Islet of Langerhans (tissue), 1 donor: Measurements from ENCODE around the gene RNF207.

Experiments
- FAIRE-seq: peaks from one replicate; lab custom pipeline; 2011; peaks lifted over from hg19 to GRCh38; lab: Jason Lieb, UNC

The RNF207 gene

DNA sequence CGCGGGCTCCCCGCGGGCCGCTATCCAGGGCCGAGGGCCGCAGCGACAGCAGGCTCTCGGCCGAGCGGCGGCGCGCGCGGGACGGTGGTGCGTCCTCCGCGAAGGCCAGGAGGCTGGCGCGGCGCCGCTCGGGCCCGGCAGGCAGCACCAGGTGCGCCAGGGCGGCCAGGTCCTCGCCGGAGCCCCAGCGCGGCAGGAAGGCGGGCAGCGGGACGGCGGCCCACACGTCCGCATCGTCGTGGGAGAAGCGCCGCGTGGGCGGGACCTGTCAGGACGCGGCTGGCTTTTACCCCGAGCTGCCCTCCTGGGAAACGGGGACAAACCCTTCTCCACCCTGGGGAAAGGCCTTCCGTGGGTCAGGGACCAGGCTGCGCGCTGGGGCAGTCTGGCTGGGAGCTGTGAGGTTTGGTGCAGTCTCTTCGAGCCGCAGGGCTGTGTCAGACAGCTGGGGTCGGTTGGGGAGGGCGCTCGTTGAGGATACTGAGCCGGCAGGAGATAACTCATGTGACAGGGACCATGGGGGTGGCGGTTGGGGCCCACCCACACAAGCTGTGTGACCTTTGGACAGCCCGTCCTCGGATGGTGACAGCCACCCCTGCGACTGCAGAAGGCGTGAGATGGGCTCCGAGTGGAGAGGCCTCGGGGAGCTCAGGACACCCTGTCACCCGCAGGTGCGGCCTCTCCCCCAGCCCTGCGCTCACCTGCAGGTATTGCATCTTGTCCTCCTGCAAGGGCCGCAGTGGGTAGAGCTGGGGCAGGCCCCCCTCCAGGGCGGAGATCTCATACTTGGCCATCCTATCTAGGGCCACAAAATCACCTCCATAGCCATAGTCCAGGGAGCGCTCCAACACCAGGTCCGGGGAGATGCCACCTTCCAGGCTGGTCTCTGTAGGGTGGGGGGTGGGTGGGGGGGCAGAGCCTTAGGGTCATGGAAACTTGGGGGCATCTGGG, 44.1 kb downstream of the RNF207 start:
- no peak for FAIRE-seq

DNA sequence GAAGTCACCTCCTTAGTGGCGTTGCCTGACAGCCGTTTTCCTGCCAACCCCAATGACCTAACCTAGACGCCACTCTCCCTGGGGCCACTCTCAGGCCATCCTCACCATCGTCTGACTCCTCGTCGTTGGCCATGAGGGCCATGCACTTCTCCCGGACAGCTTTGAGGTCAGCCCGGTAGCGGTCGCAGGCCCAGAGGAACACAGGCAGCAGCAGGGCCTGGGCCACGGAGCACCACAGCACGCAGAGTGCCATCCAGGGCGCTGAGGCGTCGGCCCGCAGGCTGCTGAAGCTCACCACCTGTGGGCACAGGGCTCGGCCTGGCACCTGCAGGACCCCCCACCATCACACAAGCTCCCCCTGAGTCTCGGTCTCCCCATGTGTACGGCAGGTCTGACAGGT, 45.3 kb downstream of the RNF207 start:
- FAIRE-seq = no peak

DNA sequence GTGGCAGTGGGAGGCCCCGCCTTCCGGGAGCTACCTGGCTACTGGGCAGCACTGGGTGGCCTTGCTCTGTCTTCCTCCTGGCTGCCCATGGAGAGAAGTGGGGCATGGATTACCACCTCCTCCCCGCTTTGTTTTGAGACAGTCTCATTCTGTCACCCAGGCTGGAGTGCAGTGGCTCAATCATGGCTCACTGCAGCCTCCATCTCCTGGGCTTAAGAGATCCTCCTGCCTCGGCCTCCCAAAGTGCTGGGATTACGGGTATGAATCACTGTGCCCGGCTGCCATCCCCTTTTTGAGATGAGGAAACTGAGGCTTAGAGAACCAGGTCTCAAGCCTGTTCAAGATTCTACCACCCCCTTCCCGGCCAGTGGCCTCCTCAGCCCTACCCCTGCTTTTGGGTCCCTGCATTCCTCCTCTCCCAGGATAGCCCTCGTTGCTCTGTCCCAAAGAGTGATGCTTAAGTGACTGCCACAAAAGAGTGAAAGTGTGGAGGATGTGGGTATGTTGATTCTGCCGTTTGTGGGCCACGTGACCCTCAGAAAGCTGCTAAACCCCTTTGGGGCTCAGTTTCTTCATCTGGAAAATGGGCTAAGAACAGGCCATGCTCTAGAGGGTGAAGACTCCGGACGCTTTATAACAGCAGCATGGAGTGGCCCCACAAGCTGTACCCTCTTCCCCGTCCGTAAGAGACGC, 45.9 kb downstream of the RNF207 start:
- FAIRE-seq = no peak

DNA sequence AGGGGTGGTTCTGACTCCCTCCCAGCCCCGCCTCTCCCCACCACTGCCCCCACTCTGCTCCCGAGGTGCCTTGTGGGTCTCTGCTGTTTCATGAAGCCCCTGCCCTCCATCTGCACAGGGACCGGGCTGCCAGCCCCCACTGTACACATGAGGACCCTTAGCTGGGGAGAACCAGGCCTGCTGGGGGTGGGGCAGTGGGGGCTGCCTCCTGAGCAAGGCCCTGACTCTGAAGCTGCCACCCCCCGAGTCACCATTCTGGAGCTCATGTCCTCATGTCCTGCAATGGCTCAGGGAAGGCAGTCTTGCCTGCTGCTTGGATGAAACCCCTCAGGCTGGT, 46.4 kb downstream of the RNF207 start:
- no peak for FAIRE-seq

DNA sequence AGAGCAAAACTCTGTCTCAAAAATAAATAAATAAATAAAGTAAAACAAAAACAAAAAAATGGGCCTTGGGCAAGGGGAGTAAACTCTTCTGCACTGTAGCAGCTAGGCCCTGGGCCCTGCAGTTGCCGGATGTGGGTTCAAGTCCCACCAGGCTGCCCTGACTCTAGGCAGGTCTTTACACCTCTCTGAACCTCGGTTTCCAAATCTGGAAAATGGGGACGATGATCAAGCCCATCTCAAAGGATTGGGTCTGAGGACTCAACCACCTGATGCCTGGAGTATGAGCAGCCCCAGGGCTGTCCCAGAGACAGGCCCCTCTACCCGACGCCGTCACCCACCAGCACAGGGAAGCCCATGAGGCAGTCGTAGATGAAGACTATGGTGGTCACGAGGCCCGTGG, 47.5 kb downstream of the RNF207 start:
- no peak for FAIRE-seq

DNA sequence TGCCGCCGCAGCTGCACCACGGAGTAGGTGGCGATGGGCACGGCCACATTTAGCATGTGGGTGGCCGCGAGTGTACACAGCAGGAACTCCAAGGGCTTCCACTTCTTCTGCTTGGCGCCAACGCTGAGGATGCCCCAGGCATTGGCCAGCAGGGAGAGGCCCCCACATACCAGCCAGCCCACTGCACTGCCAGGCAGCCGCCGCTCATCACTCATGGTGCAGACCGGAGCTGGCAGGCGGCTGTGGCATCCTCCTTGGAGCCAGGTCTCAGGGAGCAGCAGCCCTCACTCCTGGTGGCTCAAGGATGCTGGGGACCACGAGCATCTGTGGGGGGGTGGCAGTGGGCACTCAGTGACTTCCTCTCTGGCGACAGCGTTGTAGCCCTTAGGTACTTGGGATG, 48.8 kb downstream of the RNF207 start:
- FAIRE-seq = no peak

DNA sequence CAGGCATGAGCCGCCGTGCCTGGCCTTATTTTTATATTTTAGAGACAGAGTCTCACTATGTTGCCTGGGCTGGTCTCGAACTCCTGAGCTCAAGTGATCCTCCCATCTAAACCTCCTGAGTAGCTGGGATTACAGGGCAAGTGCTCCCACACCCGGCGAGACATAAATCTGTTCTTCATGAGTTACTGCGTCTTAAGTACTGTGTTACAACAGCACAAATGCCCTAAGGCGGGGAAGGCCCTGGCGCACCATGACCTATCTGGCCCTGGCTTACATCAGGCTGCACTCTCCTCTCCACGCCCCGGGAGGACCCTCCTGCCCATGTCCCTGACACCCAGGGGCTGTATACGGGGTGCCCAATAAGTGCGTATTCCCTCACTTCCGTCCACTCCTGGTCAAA, 50.7 kb downstream of the RNF207 start:
- FAIRE-seq = no peak

DNA sequence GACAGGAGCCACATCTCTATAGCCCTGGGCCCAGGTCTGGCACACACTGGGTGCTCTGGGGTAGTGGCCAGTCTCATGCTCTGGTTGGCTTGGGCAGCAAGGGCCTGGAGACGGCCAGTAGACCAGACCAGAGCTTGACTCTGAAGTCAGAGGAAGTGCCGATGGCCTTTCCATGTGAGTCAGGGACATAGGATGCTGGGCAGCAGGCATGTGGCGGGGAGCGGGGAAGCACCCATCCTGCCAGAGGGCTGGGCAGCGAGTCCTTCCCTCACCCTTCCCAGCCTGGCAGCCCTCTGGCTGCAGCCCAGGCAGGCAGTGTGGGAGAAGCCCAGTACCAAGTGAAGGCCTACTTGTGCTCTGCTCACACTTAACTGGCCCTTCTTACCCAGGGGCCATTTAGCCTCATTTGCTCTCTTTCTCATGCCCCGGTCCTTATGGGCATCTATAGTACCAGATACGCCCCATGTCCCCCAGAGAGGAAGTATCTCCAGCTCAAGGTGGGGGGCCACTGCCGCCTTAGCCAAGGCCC, 51.7 kb downstream of the RNF207 start:
- no peak for FAIRE-seq

DNA sequence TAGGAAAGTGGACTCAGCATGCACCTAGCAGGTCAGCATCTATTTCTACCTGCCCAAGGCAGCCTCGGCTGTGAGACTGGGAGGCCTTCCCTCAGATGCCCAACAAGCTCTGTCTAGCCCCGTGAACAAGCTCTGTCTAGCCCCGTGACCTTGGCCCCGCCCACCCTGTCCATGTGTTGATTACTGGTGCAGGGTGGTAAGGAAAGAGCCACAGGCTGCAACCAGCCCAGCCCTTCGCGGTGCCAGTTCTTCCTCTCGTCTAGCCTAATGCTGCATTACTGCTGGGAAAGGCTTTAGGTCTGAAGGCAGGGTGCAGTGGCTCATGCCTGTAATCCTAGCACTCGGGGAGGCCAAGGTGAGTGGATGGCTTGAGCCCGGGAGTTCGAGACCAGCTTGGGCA, 52.8 kb downstream of the RNF207 start:
- FAIRE-seq = no peak

DNA sequence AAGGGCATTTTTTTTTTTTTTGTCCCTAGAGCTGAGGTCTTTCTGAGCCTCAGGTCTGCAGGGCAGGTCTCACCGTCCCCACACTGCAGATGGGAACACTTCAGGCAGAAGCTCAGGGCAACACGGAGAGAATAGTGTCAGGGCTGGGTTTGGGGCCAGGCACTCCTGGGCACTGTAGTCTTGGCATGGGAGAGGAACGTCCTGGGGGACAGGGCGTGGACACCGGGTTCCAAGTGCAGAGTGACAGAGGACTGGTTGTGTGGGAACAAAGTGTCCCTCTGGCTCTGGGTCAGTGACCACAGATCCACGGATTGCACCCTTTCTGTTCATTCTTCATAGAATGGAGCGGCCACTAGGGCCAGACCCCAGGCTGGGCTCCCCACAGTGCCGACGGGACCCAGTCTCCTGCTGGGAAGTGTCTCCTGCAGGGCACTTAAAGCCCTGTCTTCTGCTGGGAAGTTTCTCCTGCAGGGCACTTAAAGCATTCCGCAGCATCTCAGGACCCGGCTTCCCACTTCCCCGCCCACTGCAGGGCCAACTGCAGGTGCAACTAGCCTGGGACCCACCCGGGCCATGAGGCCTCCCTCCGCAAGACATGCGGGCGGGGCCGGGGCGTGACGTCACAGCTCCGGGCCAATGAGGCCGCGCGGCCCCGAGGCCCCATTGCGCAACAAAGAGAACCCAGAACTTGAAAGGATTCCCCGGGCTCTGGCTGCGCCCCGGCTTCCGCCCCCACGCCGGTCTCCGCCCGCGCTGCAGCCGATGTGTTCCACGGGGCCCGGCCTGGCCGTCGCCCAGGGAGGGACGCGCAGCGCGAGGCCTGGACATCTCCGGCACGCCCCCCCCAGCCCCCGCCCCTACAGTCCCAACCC, 53.8 kb downstream of the RNF207 start:
- no peak for FAIRE-seq

DNA sequence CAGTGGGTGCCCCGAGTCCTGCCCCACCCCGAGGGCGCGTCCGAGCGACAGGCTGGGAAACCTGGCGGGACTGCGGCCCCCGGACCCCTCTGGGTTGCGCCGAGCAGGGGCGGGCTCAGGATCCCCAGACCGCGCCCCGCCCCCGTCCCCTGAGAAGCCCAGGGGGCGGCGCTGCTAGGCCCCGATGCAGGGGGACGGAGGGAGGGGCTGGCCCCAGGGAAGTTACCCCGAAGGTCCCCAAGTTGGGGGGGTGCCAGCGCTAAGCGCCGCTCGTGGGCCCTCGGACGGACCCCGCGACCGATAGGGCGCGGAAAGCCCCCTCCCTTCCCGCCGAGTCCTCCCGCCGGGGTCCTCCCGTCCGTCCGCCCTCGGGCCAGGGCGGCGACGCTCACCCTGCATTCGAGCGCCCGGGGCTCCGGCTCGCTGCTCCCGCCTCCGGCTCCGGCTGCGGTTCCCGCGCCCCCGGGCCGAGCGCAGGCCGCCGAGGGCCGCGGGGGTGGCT, 54.6 kb downstream of the RNF207 start:
- no peak for FAIRE-seq

DNA sequence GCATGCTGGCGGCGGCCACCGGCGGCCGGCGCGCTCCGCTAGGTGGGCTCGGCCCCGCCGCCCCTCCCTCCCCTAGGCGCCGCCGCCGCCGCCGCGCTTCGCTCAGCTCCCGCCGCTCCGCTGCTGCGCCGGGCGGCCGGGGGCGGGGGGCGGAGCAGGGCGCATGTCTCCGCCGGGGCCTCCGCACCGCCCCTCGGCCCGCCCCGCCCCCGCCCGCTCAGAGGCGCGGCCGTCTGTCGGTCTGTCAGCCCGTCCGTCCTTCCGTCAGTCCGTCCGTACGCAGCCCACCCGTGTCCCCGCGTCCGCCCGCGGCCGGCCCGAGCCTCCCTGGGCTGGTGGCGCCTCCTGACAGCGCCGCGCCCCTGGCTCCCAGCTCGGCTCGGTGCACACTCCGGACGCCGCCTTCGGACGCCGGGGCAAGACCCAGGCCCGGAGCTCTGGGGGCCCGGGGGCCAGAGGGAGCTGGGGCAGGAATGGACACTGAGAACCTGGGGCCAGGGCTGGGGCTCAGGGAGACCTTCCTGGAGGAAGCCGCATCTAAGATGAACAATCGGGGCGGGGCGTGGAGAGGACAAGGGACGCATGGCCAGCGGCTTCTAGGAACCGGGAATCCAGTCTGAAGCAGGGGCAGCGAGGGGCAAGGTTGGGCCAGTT, 55.2 kb downstream of the RNF207 start, which contains the start of gene GPR153:
Gene GPR153 (minus strand): TSS at position 138 of the 654 bp plus-strand sequence. CDS start 6,193 bp downstream, outside the sequence.
- FAIRE-seq = no peak

DNA sequence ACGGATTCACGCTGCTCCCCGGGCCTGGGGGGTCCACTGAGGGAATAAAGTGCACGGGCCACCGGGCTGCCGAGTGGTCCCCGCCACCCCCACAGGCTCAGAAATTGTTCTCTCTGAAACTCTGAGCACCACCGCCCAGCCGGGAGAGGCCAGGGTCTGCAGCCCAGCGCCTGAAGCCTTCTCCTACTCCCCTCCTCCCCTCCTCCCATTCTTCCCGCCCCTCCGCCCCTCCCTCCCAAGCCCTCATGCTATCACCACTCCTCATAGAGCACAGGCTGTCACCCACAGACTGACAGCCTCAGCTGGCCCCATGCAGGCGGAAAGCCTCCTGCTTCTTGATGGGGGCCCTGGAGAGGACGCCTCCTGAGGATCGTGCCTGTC, 55.7 kb downstream of the RNF207 start:
- FAIRE-seq = no peak

DNA sequence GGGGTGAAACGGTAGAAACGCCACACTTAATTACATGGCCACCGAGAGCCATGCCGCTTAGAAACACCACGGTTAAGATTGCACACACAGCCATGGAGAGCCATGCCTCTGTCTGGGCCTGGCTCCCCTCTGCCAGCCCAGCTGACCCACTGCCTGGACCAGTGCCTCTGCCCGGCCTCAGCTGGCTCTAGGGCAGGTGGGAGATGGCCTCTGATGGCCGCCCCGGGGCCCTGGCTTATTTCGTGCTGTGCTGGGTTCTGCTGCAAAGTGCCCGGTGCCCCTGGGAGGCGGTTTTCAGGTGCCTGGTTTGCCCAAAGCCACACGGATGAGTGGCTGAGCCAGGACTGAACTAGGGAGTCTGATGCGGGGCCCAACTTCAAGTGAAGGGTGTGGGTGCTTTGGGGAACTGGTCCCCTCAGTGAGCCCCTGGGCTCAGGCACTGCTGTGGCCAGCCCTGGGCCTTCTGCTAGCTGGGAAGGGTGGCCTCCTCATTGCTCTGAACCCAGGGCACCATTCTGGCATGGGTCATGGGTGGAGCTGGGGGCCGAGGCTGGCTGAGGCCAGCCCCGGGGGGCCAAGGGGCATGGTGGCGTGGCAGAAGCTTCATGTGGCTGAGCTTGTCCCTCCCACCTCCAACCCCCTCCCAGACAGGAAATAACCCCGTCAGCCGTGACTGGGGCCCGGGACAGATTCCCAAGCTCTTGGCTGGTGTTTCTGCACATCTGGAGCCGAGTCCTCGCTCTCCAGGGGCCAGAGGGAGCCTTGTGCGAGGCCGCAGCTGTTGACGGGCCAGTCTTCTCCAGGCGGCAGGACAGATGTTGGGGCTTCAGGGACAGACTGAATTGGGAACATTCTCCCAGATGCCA, 56.9 kb downstream of the RNF207 start:
- FAIRE-seq = no peak

DNA sequence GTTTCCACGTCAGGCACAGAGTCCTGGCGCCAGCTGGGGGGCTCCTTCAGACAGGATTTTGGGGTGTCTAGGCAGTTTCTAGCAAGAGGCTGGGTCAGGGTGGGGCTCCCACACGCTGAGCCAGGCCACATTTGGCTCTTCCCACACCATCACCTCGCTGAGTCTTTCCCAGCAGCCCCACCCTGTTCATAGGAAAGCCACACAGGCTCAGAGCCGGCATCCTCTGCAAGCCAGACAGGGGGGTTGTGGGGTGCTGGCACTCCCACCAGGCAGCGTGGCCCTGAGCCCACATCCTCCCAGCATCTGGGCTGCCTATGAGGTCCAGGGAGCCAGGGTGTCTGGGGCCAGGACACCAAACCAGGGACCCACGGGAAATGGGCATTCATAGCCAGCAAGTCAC, 57.8 kb downstream of the RNF207 start:
- no peak for FAIRE-seq

DNA sequence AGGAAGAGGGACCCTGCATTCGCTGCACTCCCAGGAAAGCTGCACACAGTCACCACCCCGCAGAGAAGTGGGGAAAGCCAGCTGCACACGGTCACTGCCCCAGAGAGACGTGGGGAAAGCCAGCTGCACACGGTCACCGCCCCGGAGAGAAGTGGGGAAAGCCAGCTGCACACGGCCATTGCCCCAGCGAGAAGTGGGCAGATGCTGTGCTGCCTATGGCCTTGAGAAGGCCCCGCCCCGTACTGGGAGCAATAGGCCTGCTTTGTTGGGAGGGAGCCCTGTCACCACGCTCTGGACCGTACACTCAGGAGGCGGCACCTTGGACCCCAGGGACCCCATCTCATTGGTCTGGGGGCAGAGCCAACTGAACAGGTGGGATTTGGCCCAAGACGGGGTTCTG, 59.2 kb downstream of the RNF207 start:
- no peak for FAIRE-seq

DNA sequence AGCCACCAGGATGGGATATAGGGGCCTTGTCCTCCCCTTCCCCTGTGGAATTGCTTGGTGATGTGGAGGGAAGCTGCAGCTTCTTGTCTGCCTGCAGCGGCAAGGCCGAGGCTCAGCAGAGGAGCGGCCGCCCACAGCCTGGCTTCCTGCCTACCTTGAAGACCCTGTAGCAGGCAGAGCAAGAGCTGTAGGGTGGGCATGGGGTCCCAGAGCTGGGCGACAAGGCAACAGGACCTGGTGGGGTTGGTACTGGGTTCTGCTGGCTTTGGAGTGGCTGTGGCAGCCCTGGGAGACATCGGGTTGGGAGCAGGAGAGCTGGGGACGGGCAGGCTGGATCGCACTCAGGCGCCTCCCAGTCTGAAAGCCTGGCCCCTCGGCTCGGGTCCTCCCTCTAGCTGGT, 60.7 kb downstream of the RNF207 start:
- no peak for FAIRE-seq

DNA sequence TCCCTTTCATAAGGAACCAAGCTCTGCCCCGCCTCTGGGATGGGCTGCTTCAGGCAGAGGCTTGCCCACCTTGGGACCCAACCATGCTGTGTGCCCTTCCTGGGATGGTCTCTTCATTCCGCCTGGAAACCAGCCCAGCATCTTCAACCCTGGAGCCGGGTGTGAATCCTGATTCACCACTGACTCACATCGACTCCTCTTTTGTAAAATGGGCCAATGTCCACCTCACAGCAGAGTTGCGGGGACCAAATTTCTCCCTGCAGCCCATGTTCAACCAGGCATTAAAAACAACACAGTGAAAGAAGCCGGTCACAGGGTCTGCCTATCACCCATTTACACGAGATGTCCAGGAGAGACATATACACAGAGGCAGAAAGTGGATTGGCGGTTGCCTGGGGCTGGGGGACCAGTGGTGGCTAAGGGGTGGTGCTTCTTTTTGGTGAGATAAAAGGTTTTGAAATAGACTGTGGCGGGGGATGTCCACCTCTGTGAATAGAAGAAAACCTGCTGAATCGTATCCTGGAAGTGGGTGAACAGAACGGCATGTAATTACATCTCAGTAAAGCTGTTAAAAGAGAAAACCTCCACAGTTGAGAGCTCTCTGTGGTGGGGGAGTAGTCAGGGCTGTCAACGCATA, 61.9 kb downstream of the RNF207 start:
- no peak for FAIRE-seq

DNA sequence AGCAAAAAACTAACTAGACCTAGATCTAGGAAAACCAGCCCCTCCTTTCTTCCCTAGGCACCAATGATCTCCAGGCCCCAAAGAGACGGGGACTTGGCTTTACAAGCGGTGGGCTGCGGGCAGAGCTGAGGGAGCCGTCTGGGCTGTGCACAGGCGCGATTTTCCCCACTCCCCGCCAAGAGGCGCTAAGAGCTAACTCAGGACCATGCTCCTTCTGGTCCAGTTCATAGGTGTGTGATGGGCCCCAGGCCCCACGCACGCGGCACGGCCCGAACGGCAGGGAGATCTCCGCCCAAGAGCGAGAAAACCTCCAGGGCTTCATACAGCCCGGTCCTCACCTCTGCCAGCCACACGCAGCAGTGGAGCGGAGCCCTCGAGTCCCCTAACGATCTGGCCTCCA, 62.5 kb downstream of the RNF207 start:
- FAIRE-seq = no peak

DNA sequence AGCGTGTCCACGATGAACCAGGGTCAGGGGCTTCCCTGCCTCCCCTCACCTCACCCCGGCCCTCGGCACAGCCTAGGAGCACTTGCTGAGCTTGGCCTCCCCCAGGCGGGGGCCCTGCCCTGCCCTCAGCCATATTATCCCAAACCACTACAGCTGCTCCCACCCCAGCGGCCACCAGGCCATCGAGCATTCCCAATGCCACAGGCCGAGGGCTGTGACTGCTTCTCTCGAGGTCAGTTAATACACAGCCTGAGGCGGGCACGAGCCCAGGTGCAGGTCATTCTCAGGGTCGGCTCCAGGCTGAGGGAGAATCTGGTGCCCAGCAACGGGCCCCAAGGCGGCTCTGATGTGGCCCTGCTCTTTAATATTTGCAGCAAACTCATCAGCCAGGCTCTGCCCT, 63.4 kb downstream of the RNF207 start:
- no peak for FAIRE-seq
